Spleen (tissue), 7 donors: ENCODE measurements around the gene CD200.

Experiments
- CTCF ChIP-seq, 11 experiments: fragments of 200-600 bp in 7 of 11; fragments of 450-650 bp in 4 of 11; sonication (generic) in 4 of 11; IDR thresholded peaks in 8 of 11; conservative IDR thresholded peaks in 3 of 11; 1 replicate in 7 of 11; 2 replicates in 4 of 11; pipeline versions ENCODE4 v1.4.0 to v1.8.0; 2016 to 2021; ENCODE audit warnings: antibody characterized with exemption in 11 of 11, inconsistent platforms in 4 of 11, mild to moderate bottlenecking in 1 of 11
- POLR2A ChIP-seq, 3 donors: fragments of 450-650 bp; IDR thresholded peaks; one replicate each; pipeline ENCODE4 v1.5.1; 2017; ENCODE audit warnings: antibody characterized with exemption in 3 of 3, mild to moderate bottlenecking in 1 of 3
- donor health status: DM: no; HTN: no; CAD: no; lungs with moderate emphysema.
- donor health status: DM: no; HTN: no; CAD: no.
- donor health status: DM: no; HTN: no; CAD: no.

DNA sequence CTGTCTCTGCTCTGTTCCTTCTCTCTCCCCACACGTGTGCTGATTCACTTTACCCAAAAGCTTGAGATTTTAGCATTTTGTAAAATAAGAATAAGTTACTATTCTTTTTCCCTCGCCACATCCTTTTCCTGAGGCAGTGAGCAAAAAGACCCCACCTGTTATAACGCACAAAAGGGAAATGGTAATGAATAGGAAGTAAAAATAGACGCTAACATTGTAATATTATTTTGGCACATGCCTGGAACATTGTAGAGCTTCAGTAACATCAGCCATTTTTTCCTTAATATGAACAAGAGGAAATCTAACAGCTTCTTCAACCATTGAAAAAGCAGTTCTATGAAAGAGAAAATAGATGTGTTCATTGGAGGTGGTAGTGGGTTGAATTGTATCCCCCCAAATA lies 40.5 kb downstream of the CD200 start:
- TF ChIP-seq POLR2A (IDR thresholded peaks at IDR 0.05) (no peak), CTCF (IDR thresholded peaks at IDR 0.05 in 8 of 11, conservative IDR thresholded peaks at IDR 0.05 in 3 of 11) (no peak)
